Endothelial cell of hepatic sinusoid (primary cell): ENCODE measurements around the gene ILK.

Source experiments
- in situ Hi-C: cut with HindIII; loops from 2 replicates; pipeline ENCODE4 v1.10.0; 2017; ENCODE audit warnings: low sequenced_read_pairs

Gene ILK

GRCh38 chr11:6654281-6655019 is 50.9 kb downstream of the ILK start:
- in situ Hi-C loops: loop anchor here (5.0 kb wide), 3 partner anchors 37 to 107 kb away; partner anchors contain the start of gene TPP1

GRCh38 chr11:6655020-6655789 is 51.6 kb downstream of the ILK start:
- in situ Hi-C loops: no loop called here

DNA sequence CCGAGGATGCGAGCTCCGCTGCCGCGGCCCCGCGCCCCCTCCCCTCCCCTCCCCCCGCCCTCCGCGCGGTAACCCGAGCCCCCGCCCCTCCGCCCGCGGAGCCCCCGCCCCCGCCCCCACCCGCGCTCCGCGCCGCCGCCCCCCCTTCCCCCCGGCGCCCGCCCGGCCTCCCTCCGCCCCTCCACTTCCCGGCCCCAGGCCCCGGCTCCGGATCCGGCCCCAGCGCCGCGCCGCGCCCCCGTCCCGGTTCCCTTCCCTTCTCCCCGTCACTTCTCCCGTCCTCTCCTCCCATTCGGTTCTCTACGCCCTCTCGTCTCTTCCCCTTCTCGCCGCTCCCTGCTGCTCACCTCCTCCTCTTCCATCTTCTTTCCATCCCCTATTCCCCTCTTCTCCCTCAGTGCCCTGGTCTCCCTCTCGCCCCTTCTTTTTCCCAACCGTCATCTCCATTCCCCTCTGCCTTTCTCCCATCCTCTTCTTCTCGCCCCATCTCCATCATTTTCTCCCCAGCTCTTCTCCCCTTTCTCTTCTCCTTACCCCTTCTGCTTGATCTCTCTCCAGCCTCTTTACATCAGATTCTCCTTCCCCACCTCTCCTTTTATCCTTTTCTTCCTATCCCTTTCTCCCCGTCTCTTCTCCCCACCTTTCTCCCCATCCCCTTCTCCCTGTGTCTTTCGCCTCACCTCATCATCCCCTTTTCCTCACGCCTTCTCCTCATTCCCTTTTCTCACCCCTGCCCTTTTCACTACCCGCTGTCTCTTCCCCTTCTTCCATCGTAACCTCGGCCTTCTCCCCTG is 52.4 kb downstream of the ILK start, which contains the start of gene DCHS1:
DCHS1 (minus strand) TSS at position 20 of the 794 bp plus-strand sequence. CDS start 14,196 bp downstream, outside the sequence.
- in situ Hi-C loops: no loop called here

GRCh38 chr11:6656584-6656915 is 53.0 kb downstream of the ILK start:
- in situ Hi-C loops: no loop called here

DNA sequence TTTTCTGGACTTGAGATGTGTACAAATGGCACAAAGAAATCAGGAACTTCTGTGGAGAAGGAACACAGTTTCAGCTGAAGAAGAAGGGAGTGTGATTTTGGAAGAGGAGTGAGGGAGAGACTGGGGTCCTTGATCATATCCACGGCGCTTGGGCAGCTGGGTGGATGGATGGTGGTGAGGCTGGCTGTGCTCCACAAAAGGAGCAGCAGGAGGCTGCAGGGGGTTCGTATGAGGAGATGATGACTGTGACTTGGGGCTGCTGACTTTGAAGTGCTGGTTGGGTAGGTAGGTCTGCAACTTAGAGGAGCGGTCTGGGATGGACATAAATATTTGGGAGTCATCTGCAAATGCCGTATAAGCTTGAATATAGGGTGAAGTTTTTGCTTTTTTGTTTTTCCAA is 53.4 kb downstream of the ILK start:
- in situ Hi-C loops: no loop called here

GRCh38 chr11:6657346-6657745 is 53.8 kb downstream of the ILK start:
- in situ Hi-C loops: no loop called here

DNA sequence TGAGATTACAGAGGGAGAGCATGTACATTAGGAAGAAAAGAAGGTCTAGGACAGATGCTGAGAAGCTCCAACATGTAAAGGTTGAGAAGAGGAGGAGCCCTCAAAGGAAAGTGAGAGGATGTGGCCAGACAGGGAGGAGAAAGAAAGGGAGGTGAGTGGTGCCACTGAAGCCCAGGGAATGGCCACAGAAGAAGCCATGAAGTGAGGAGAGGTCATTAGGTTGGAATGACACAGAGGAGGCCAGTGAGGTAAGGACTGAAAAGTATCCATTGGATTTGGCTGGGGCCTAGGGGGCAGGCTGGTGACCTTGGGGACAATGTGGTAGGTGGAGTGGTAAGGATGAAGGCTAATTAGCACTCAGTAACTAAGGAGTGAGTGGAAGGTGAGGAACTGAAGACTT is 55.1 kb downstream of the ILK start:
- in situ Hi-C loops: no loop called here
